Peyer's patch (tissue), 4 donors: ENCODE data around the gene C17orf75. TPM values are rescaled to one million over a fixed set of nuclear protein-coding genes. Genes with fewer than 3 reads are reported as not detected.
A peak's percentile ranks its signal among the peaks of the same experiment; 100 is the strongest.

ENCODE experiments used
- DNase-seq, 3 donors: peaks; one replicate each; pipeline ENCODE4 v3.0.0-alpha.2; 2017 to 2019
- H3K27ac ChIP-seq, 4 donors: fragments of 200-600 bp; sonication (generic); one replicate each; pipeline ENCODE4 v1.5.1; 2016 to 2019
- H3K27me3 ChIP-seq, 2 donors: fragments of 200-600 bp; sonication (generic); one replicate each; pipeline ENCODE4 v1.5.1; 2019
- H3K36me3 ChIP-seq, 3 donors: fragments of 200-600 bp; sonication (generic); one replicate each; pipeline ENCODE4 v1.5.1; 2016 to 2019
- H3K4me1 ChIP-seq, 4 donors: fragments of 200-600 bp; sonication (generic); one replicate each; pipeline ENCODE4 v1.5.1; 2016 to 2019
- H3K4me3 ChIP-seq, 4 donors: fragments of 200-600 bp; sonication (generic); 1 replicate in 3 of 4; 2 replicates in 1 of 4; pipeline ENCODE4 v1.5.1; 2016 to 2019; ENCODE audit warnings: mild to moderate bottlenecking in 1 of 4
- H3K9me3 ChIP-seq, 4 donors: fragments of 200-600 bp; sonication (generic); one replicate each; pipeline ENCODE4 v1.5.1; 2016 to 2019; ENCODE audit warnings: mild to moderate bottlenecking in 1 of 4
- CTCF ChIP-seq, 6 experiments: fragments of 450-650 bp in 4 of 6; fragments of 200-600 bp in 2 of 6; sonication (generic) in 1 of 6; IDR thresholded peaks; one replicate each; pipeline ENCODE4 v1.5.1; 2017 to 2019; ENCODE audit warnings: antibody characterized with exemption in 6 of 6, mild to moderate bottlenecking in 3 of 6, moderate library complexity in 1 of 6
- POLR2A ChIP-seq, 2 donors: fragments of 450-650 bp; IDR thresholded peaks; one replicate each; pipeline ENCODE4 v1.5.1; 2017; ENCODE audit warnings: antibody characterized with exemption in 2 of 2, mild to moderate bottlenecking in 2 of 2, moderate library complexity in 2 of 2
- total RNA-seq, 4 donors: library from RNA; depleted of rRNA; stranded (reverse); fragments of >200 nt; gene quantifications; one replicate each; pipeline ENCODE4 v1.1.0, GENCODE V29; 2016

Gene C17orf75
- total RNA-seq, 4 donors from 2014 or later = 7.4 to 21.6 (median 14.3) TPM

- H3K36me3 ChIP-seq = peaks cover 0 to 31% (median 0%) of the 10 kb centered on the region in 3 donors
- no peaks in the 10 kb centered on the region for H3K27me3 ChIP-seq
- H3K27ac ChIP-seq = peak within 1 kb of the TSS; percentile 95 to 97 (median 96)
- H3K4me3 ChIP-seq = peak within 1 kb of the TSS; percentile 71 to 91 (median 80)
- peaks cover 0 to 49% (median 21%) of the 10 kb centered on the region in 4 donors for H3K4me1 ChIP-seq
- TF ChIP-seq CTCF (IDR thresholded peaks at IDR 0.05) = no peak
- peak; percentile 45 to 75 for TF ChIP-seq POLR2A (IDR thresholded peaks at IDR 0.05)
- DNase-seq = peak; percentile 94 to 98 (median 96)
- H3K9me3 ChIP-seq = no peaks in the 10 kb centered on the region
These were observed 8.1 kb upstream of the C17orf75 start, which contains the start of gene ZNF207 for GRCh38 chr17:32349854-32350665. TSS of gene ZNF207 (plus strand) at chr17:32350157. CDS start at chr17:32350286, 129 bp downstream.

- peaks cover 0 to 25% (median 0%) of the 10 kb centered on the region in 3 donors for H3K36me3 ChIP-seq
- H3K27me3 ChIP-seq = no peaks in the 10 kb centered on the region
- H3K27ac ChIP-seq = peak overlapping the region; percentile 95 to 97 (median 96)
- TF ChIP-seq CTCF (IDR thresholded peaks at IDR 0.05) (no peak), POLR2A (IDR thresholded peaks at IDR 0.05) (no peak)
- H3K9me3 ChIP-seq = no peaks in the 10 kb centered on the region
- H3K4me3 ChIP-seq = peak overlapping the region; percentile 71 to 91 (median 80)
- peaks cover 0 to 43% (median 21%) of the 10 kb centered on the region in 4 donors for H3K4me1 ChIP-seq
- DNase-seq = peak in 2 of 3 donors; percentile 31 to 52
These were observed 7.5 kb upstream of the C17orf75 start for GRCh38 chr17:32349503-32349853.

- H3K27ac ChIP-seq = peak overlapping the region in 1 of 4 donors; percentile 1
- no peak for TF ChIP-seq POLR2A (IDR thresholded peaks at IDR 0.05)
- TF ChIP-seq CTCF (IDR thresholded peaks at IDR 0.05) = no peak
- peak in 1 of 3 donors; percentile 79 for DNase-seq
These were observed 6.5 kb upstream of the C17orf75 start for GRCh38 chr17:32348483-32348800.

GRCh38 chr17:32345951-32346600 is 4.1 kb upstream of the C17orf75 start:
- no peak overlapping the region for H3K4me3 ChIP-seq
- no peak for DNase-seq
- no peaks in the 10 kb centered on the region for H3K36me3 ChIP-seq
- peaks cover 0 to 25% (median 6%) of the 10 kb centered on the region in 4 donors for H3K4me1 ChIP-seq
- no peaks in the 10 kb centered on the region for H3K9me3 ChIP-seq
- H3K27me3 ChIP-seq = no peaks in the 10 kb centered on the region
- TF ChIP-seq POLR2A (IDR thresholded peaks at IDR 0.05) = no peak
- no peak for TF ChIP-seq CTCF (IDR thresholded peaks at IDR 0.05)
- H3K27ac ChIP-seq = no peak overlapping the region

More at GRCh38 chr17:32348483-32348800, 6.5 kb upstream of the C17orf75 start:
- H3K4me3 ChIP-seq = peak overlapping the region in 1 of 4 donors; percentile 83
- H3K36me3 ChIP-seq = peaks cover 0 to 17% (median 0%) of the 10 kb centered on the region in 3 donors
- H3K27me3 ChIP-seq = no peaks in the 10 kb centered on the region
- H3K4me1 ChIP-seq = peaks cover 0 to 33% (median 19%) of the 10 kb centered on the region in 4 donors
- H3K9me3 ChIP-seq = no peaks in the 10 kb centered on the region

GRCh38 chr17:32342603-32343325 is 791 bp upstream of the C17orf75 start:
- no peak for TF ChIP-seq POLR2A (IDR thresholded peaks at IDR 0.05)
- TF ChIP-seq CTCF (IDR thresholded peaks at IDR 0.05) = no peak
- Histone ChIP-seq H3K27ac (peak overlapping the region; percentile 34 to 81 (median 64)), H3K36me3 (peaks cover 0 to 15% (median 0%) of the 10 kb centered on the region in 3 donors)

More at GRCh38 chr17:32342603-32343325, 791 bp upstream of the C17orf75 start:
- H3K4me3 ChIP-seq = peak overlapping the region; percentile 56 to 84 (median 68)
- no peak for DNase-seq
- no peaks in the 10 kb centered on the region for H3K9me3 ChIP-seq
- peaks cover 0 to 15% (median 0%) of the 10 kb centered on the region in 4 donors for H3K4me1 ChIP-seq
- no peaks in the 10 kb centered on the region for H3K27me3 ChIP-seq
